Osteoblast (primary cell): ENCODE results near the gene TTC33. TPM values are rescaled to one million over a fixed set of nuclear protein-coding genes. Genes with fewer than 3 reads are reported as not detected.

Experiments
- DNase-seq: peaks from one replicate; pipeline ENCODE4 v3.0.0; 2011; ENCODE audit warnings: low spot score, mixed read lengths; ENCODE audit not compliant: insufficient read length; ENCODE audit errors: missing footprints
- H2AFZ ChIP-seq: 2 replicates; pipeline ENCODE4 v1.6.0; 2011; ENCODE audit warnings: mild to moderate bottlenecking, low read length
- H3K27ac ChIP-seq: 2 replicates; pipeline ENCODE4 v1.5.1; 2011; ENCODE audit warnings: mild to moderate bottlenecking, low read depth, low read length, moderate library complexity
- H3K27me3 ChIP-seq: 2 replicates; pipeline ENCODE4 v1.6.0; 2012; ENCODE audit warnings: mild to moderate bottlenecking, control low read depth, inconsistent platforms, low read length, moderate library complexity; ENCODE audit not compliant: insufficient read depth
- H3K36me3 ChIP-seq: 2 replicates; pipeline ENCODE4 v1.5.1; 2011; ENCODE audit warnings: mild to moderate bottlenecking, low read length, control low read depth, moderate library complexity; ENCODE audit not compliant: insufficient read depth
- H3K4me1 ChIP-seq: 2 replicates; pipeline ENCODE4 v1.5.1; 2011; ENCODE audit warnings: mild to moderate bottlenecking, low read length, control low read depth, moderate library complexity; ENCODE audit not compliant: insufficient read depth
- H3K4me2 ChIP-seq: 2 replicates; pipeline ENCODE4 v1.6.0; 2011; ENCODE audit warnings: mild to moderate bottlenecking, low read length; ENCODE audit not compliant: insufficient read depth
- H3K4me3 ChIP-seq: fragments of 200-600 bp; sonication (generic); 3 replicates; pipeline ENCODE4 v1.5.1; 2012; ENCODE audit warnings: mild to moderate bottlenecking, low read length, inconsistent platforms; ENCODE audit not compliant: insufficient read depth
- H3K79me2 ChIP-seq: 2 replicates; pipeline ENCODE4 v1.6.0; 2012; ENCODE audit warnings: mild to moderate bottlenecking, low read length, control low read depth, inconsistent platforms; ENCODE audit not compliant: insufficient read depth
- H3K9me3 ChIP-seq: 2 replicates; pipeline ENCODE4 v1.5.1; 2011; ENCODE audit warnings: low read depth, low read length, control low read depth
- H4K20me1 ChIP-seq: 2 replicates; pipeline ENCODE4 v1.6.0; 2012; ENCODE audit warnings: mild to moderate bottlenecking, low read length, control low read depth; ENCODE audit not compliant: insufficient read depth
- CTCF ChIP-seq: IDR thresholded peaks from 2 replicates; pipeline ENCODE4 v1.5.1; 2011; ENCODE audit warnings: mild to moderate bottlenecking, low read depth, low read length, moderate library complexity; ENCODE audit errors: extremely low read depth
- total RNA-seq: library from RNA; depleted of rRNA; stranded (reverse); fragments of >200 nt; gene quantifications from 2 replicates; pipeline ENCODE4 v1.2.3, GENCODE V29; 2012

Gene TTC33
- total RNA-seq, 1 donor: 14.5 TPM

- H3K36me3 ChIP-seq: no peaks in the 10 kb centered on the region
- no peaks in the 10 kb centered on the region for H3K4me1 ChIP-seq
- H3K27ac ChIP-seq: no peak overlapping the region
- H3K9me3 ChIP-seq: no peaks in the 10 kb centered on the region
- TF ChIP-seq CTCF: no peak
- no peaks in the 10 kb centered on the region for H3K27me3 ChIP-seq
- DNase-seq: peak; percentile 39
- H3K4me2 ChIP-seq: no peak overlapping the region
- H3K4me3 ChIP-seq: no peak overlapping the region
- H3K79me2 ChIP-seq: no peaks in the 10 kb centered on the region
- no peak overlapping the region for H2AFZ ChIP-seq
- no peaks in the 10 kb centered on the region for H4K20me1 ChIP-seq
Measured at GRCh38 chr5:40497573-40497972, 258.2 kb downstream of the TTC33 start.

GRCh38 chr5:40495237-40495635 is 260.5 kb downstream of the TTC33 start:
- Histone ChIP-seq H3K27me3 (no peaks in the 10 kb centered on the region), H3K79me2 (no peaks in the 10 kb centered on the region), H3K4me3 (no peak overlapping the region), H2AFZ (no peak overlapping the region), H3K4me1 (peaks cover 3% of the 10 kb centered on the region), H3K27ac (no peak overlapping the region), H3K9me3 (no peaks in the 10 kb centered on the region), H3K36me3 (no peaks in the 10 kb centered on the region), H3K4me2 (no peak overlapping the region), H4K20me1 (no peaks in the 10 kb centered on the region)
- DNase-seq: no peak
- TF ChIP-seq CTCF: no peak

- H3K79me2 ChIP-seq: no peaks in the 10 kb centered on the region
- H3K9me3 ChIP-seq: no peaks in the 10 kb centered on the region
- no peak overlapping the region for H2AFZ ChIP-seq
- TF ChIP-seq CTCF: no peak
- no peak for DNase-seq
- H3K36me3 ChIP-seq: no peaks in the 10 kb centered on the region
- no peak overlapping the region for H3K4me3 ChIP-seq
- peaks cover 3% of the 10 kb centered on the region for H3K4me1 ChIP-seq
- no peak overlapping the region for H3K4me2 ChIP-seq
- H3K27me3 ChIP-seq: no peaks in the 10 kb centered on the region
- no peaks in the 10 kb centered on the region for H4K20me1 ChIP-seq
- H3K27ac ChIP-seq: no peak overlapping the region
Measured at GRCh38 chr5:40494631-40495236, 261.0 kb downstream of the TTC33 start.

- H3K4me2 ChIP-seq: no peak overlapping the region
- no peaks in the 10 kb centered on the region for H3K79me2 ChIP-seq
- no peaks in the 10 kb centered on the region for H3K27me3 ChIP-seq
- no peaks in the 10 kb centered on the region for H4K20me1 ChIP-seq
- TF ChIP-seq CTCF: no peak
- no peak overlapping the region for H3K27ac ChIP-seq
- H3K4me3 ChIP-seq: no peak overlapping the region
- H3K36me3 ChIP-seq: no peaks in the 10 kb centered on the region
- no peak overlapping the region for H2AFZ ChIP-seq
- no peak for DNase-seq
- peaks cover 6% of the 10 kb centered on the region for H3K4me1 ChIP-seq
- no peaks in the 10 kb centered on the region for H3K9me3 ChIP-seq
Measured at GRCh38 chr5:40492056-40492455, 263.7 kb downstream of the TTC33 start.
